ENCODE data around the gene KRTDAP. TPM values are rescaled to one million over a fixed set of nuclear protein-coding genes. Genes with fewer than 3 reads are reported as not detected.

KRTDAP gene
- total RNA-seq (2014; rRNA removed; shearing (Covaris generic)), result not detected in 2 replicates

GRCh38 chr19:35490364-35490763, at the start of gene KRTDAP:
KRTDAP (minus strand) TSS chr19:35490464; CDS start chr19:35490442, 22 bp downstream.
- H3K9me3 ChIP-seq (replicated peaks), result no peaks in the 10 kb centered on the region
- no peaks in the 10 kb centered on the region for H3K36me3 ChIP-seq
- no peak within 1 kb of the TSS for H3K4me3 ChIP-seq
- H3K27ac ChIP-seq, result no peak within 1 kb of the TSS
- H3K27me3 ChIP-seq, result peaks cover 20% of the 10 kb centered on the region; the same call in 1 of the 2 replicates
- no peak for DNase-seq
- no peaks in the 10 kb centered on the region for H3K4me1 ChIP-seq

GRCh38 chr19:35539850-35540249, 49.6 kb upstream of the KRTDAP start:
- Histone ChIP-seq H3K4me1 (no peaks in the 10 kb centered on the region), H3K4me3 (no peak overlapping the region), H3K36me3 (no peaks in the 10 kb centered on the region), H3K27ac (no peak overlapping the region), H3K9me3 (replicated peaks) (no peaks in the 10 kb centered on the region), H3K27me3 (no peaks in the 10 kb centered on the region)
- no peak for DNase-seq

- no peaks in the 10 kb centered on the region for H3K4me1 ChIP-seq
- no peak overlapping the region for H3K4me3 ChIP-seq
- no peak for DNase-seq
- H3K9me3 ChIP-seq (replicated peaks), result no peaks in the 10 kb centered on the region
- no peaks in the 10 kb centered on the region for H3K36me3 ChIP-seq
- no peak overlapping the region for H3K27ac ChIP-seq
- no peaks in the 10 kb centered on the region for H3K27me3 ChIP-seq
Observed at GRCh38 chr19:35539314-35539713, 49.0 kb upstream of the KRTDAP start.

GRCh38 chr19:35534803-35535480, 44.7 kb upstream of the KRTDAP start:
- Histone ChIP-seq H3K27me3 (peaks cover 6% of the 10 kb centered on the region; the same call in 1 of the 2 replicates), H3K4me1 (no peaks in the 10 kb centered on the region), H3K9me3 (replicated peaks) (no peaks in the 10 kb centered on the region), H3K36me3 (no peaks in the 10 kb centered on the region), H3K27ac (no peak overlapping the region), H3K4me3 (no peak overlapping the region)
- no peak for DNase-seq

GRCh38 chr19:35533822-35534392, 43.6 kb upstream of the KRTDAP start:
- Histone ChIP-seq H3K4me3 (no peak overlapping the region), H3K4me1 (no peaks in the 10 kb centered on the region)
- no peak for DNase-seq

GRCh38 chr19:35533201-35533821, 43.0 kb upstream of the KRTDAP start, which contains the start of gene GAPDHS:
GAPDHS (plus strand) TSS chr19:35533456; CDS start chr19:35533528, 72 bp downstream.
- no peaks in the 10 kb centered on the region for H3K9me3 ChIP-seq (replicated peaks)
- no peaks in the 10 kb centered on the region for H3K36me3 ChIP-seq
- H3K27ac ChIP-seq, result no peak within 1 kb of the TSS
- no peak for DNase-seq
- H3K4me1 ChIP-seq, result no peaks in the 10 kb centered on the region
- peaks cover 18% of the 10 kb centered on the region for H3K27me3 ChIP-seq
- H3K4me3 ChIP-seq, result no peak within 1 kb of the TSS

More at GRCh38 chr19:35533822-35534392, 43.6 kb upstream of the KRTDAP start:
- peaks cover 14% of the 10 kb centered on the region; the same call in 1 of the 2 replicates for H3K27me3 ChIP-seq
- H3K9me3 ChIP-seq (replicated peaks), result no peaks in the 10 kb centered on the region
- H3K36me3 ChIP-seq, result no peaks in the 10 kb centered on the region
- H3K27ac ChIP-seq, result no peak overlapping the region

GRCh38 chr19:35531291-35531690, 41.0 kb upstream of the KRTDAP start:
- Histone ChIP-seq H3K27me3 (peaks cover 21% of the 10 kb centered on the region), H3K9me3 (replicated peaks) (no peaks in the 10 kb centered on the region), H3K36me3 (no peaks in the 10 kb centered on the region), H3K4me1 (no peaks in the 10 kb centered on the region), H3K4me3 (no peak overlapping the region), H3K27ac (no peak overlapping the region)
- no peak for DNase-seq

- Histone ChIP-seq H3K36me3 (no peaks in the 10 kb centered on the region), H3K27ac (no peak overlapping the region), H3K27me3 (peaks cover 32% of the 10 kb centered on the region), H3K4me1 (no peaks in the 10 kb centered on the region), H3K4me3 (no peak overlapping the region), H3K9me3 (replicated peaks) (no peaks in the 10 kb centered on the region)
- no peak for DNase-seq
Observed at GRCh38 chr19:35529241-35530218, 39.3 kb upstream of the KRTDAP start.

GRCh38 chr19:35528218-35529038, 38.2 kb upstream of the KRTDAP start, which contains the start of gene SBSN:
SBSN (minus strand) TSS chr19:35528311; CDS start chr19:35528281, 30 bp downstream.
- Histone ChIP-seq H3K9me3 (replicated peaks) (no peaks in the 10 kb centered on the region), H3K4me1 (no peaks in the 10 kb centered on the region), H3K36me3 (no peaks in the 10 kb centered on the region), H3K27ac (no peak within 1 kb of the TSS), H3K27me3 (peaks cover 41% of the 10 kb centered on the region), H3K4me3 (no peak within 1 kb of the TSS)
- no peak for DNase-seq

GRCh38 chr19:35525873-35526272, 35.6 kb upstream of the KRTDAP start:
- H3K27me3 ChIP-seq, result peaks cover 50% of the 10 kb centered on the region
- DNase-seq, result no peak
- no peaks in the 10 kb centered on the region for H3K9me3 ChIP-seq (replicated peaks)
- H3K27ac ChIP-seq, result no peak overlapping the region
- H3K4me3 ChIP-seq, result no peak overlapping the region
- no peaks in the 10 kb centered on the region for H3K36me3 ChIP-seq
- H3K4me1 ChIP-seq, result no peaks in the 10 kb centered on the region

- no peak overlapping the region for H3K4me3 ChIP-seq
- H3K27me3 ChIP-seq, result peaks cover 40% of the 10 kb centered on the region
- no peaks in the 10 kb centered on the region for H3K9me3 ChIP-seq (replicated peaks)
- H3K36me3 ChIP-seq, result no peaks in the 10 kb centered on the region
- no peak overlapping the region for H3K27ac ChIP-seq
- no peak for DNase-seq
- no peaks in the 10 kb centered on the region for H3K4me1 ChIP-seq
Observed at GRCh38 chr19:35524181-35524837, 34.0 kb upstream of the KRTDAP start.

GRCh38 chr19:35522745-35523327, 32.6 kb upstream of the KRTDAP start:
- Histone ChIP-seq H3K4me3 (no peak overlapping the region), H3K27ac (no peak overlapping the region), H3K4me1 (no peaks in the 10 kb centered on the region), H3K9me3 (replicated peaks) (no peaks in the 10 kb centered on the region), H3K36me3 (no peaks in the 10 kb centered on the region), H3K27me3 (peaks cover 36% of the 10 kb centered on the region)
- DNase-seq, result no peak

GRCh38 chr19:35521124-35521743, 31.0 kb upstream of the KRTDAP start:
- Histone ChIP-seq H3K27me3 (peaks cover 37% of the 10 kb centered on the region), H3K4me1 (no peaks in the 10 kb centered on the region), H3K4me3 (no peak overlapping the region), H3K27ac (no peak overlapping the region), H3K36me3 (no peaks in the 10 kb centered on the region), H3K9me3 (replicated peaks) (no peaks in the 10 kb centered on the region)
- DNase-seq, result no peak
